Activated T-helper 2 cell treated with anti-CD3 and anti-CD28 coated beads, Interferon-gamma antibody, Interleukin-2, Interleukin-4, amounts not matched to agents 10 μg/mL and 5 μg/mL and 100 μg/mL, durations not matched to agents 14 hours and 24 hours and 36 hours (primary cell): ENCODE measurements around the gene HIVEP3. TPM values are rescaled to one million over a fixed set of nuclear protein-coding genes. Genes with fewer than 3 reads are reported as not detected.

ENCODE experiments used
- DNase-seq: peaks from one replicate; pipeline ENCODE4 v3.0.0; 2021; ENCODE audit warnings: low spot score
- H3K27ac Mint-ChIP-seq: one replicate; pipeline ENCODE4 v1.8.0; 2021; ENCODE audit warnings: mixed read lengths
- H3K27me3 Mint-ChIP-seq: one replicate; pipeline ENCODE4 v1.8.0; 2021; ENCODE audit warnings: low read depth, mixed read lengths
- H3K36me3 Mint-ChIP-seq: one replicate; pipeline ENCODE4 v1.8.0; 2021; ENCODE audit warnings: low read depth, mixed read lengths
- H3K4me1 Mint-ChIP-seq: one replicate; pipeline ENCODE4 v1.8.0; 2021; ENCODE audit warnings: low read depth, mixed read lengths
- H3K4me3 Mint-ChIP-seq: one replicate; pipeline ENCODE4 v1.8.0; 2021; ENCODE audit warnings: low read depth, mild to moderate bottlenecking, moderate library complexity, mixed read lengths
- H3K9me3 Mint-ChIP-seq: one replicate; pipeline ENCODE4 v1.8.0; 2021; ENCODE audit warnings: mixed read lengths
- intact Hi-C: fragments of 100-400 bp; cut with micrococcal nuclease; formaldehyde crosslinking; loops from one replicate; pipeline ENCODE4 v1.15.1; 2023
- total RNA-seq: library from RNA; stranded (reverse); gene quantifications from 2 replicates; pipeline ENCODE4 v1.2.3, GENCODE V29; 2022

The HIVEP3 gene
- total RNA-seq, 1 donor from 2014 or later, result 33.7 TPM

- Mint-ChIP-seq H3K4me1 (peaks cover 32% of the 10 kb centered on the region), H3K9me3 (peaks cover 23% of the 10 kb centered on the region), H3K27ac (no peak overlapping the region), H3K27me3 (no peaks in the 10 kb centered on the region), H3K4me3 (no peak overlapping the region), H3K36me3 (peaks cover 7% of the 10 kb centered on the region)
- DNase-seq, result no peak
- intact Hi-C loops, result no loop called here
These were observed 160.2 kb downstream of the HIVEP3 start for GRCh38 chr1:41758500-41758899.

GRCh38 chr1:41754540-41754939, 164.2 kb downstream of the HIVEP3 start:
- Mint-ChIP-seq H3K36me3 (peaks cover 6% of the 10 kb centered on the region), H3K4me3 (no peak overlapping the region), H3K9me3 (peaks cover 9% of the 10 kb centered on the region), H3K27me3 (no peaks in the 10 kb centered on the region), H3K27ac (peak overlapping the region; percentile 24), H3K4me1 (peaks cover 65% of the 10 kb centered on the region)
- no peak for DNase-seq
- intact Hi-C loops, result loop anchor here (2.0 kb wide), 2 partner anchors 14 to 28 kb away; no protein-coding TSS in a partner anchor

- H3K4me3 Mint-ChIP-seq, result no peak overlapping the region
- H3K36me3 Mint-ChIP-seq, result peaks cover 6% of the 10 kb centered on the region
- peaks cover 9% of the 10 kb centered on the region for H3K9me3 Mint-ChIP-seq
These were observed 166.1 kb downstream of the HIVEP3 start for GRCh38 chr1:41752514-41753170.

GRCh38 chr1:41751804-41752513, 166.8 kb downstream of the HIVEP3 start:
- Mint-ChIP-seq H3K4me1 (peaks cover 73% of the 10 kb centered on the region), H3K27ac (peak overlapping the region; percentile 66), H3K36me3 (peaks cover 6% of the 10 kb centered on the region), H3K9me3 (peaks cover 9% of the 10 kb centered on the region), H3K27me3 (no peaks in the 10 kb centered on the region), H3K4me3 (no peak overlapping the region)
- intact Hi-C loops, result loop anchor here (1.0 to 2.0 kb wide), 4 partner anchors 9 to 111 kb away; no protein-coding TSS in a partner anchor
- DNase-seq, result no peak

More at GRCh38 chr1:41752514-41753170, 166.1 kb downstream of the HIVEP3 start:
- peaks cover 71% of the 10 kb centered on the region for H3K4me1 Mint-ChIP-seq
- intact Hi-C loops, result loop anchor here (1.0 kb wide), 1 partner anchor 99 kb away; no protein-coding TSS in a partner anchor
- DNase-seq, result no peak
- H3K27ac Mint-ChIP-seq, result peak overlapping the region; percentile 61
- H3K27me3 Mint-ChIP-seq, result no peaks in the 10 kb centered on the region

GRCh38 chr1:41749991-41750745, 168.6 kb downstream of the HIVEP3 start:
- peaks cover 79% of the 10 kb centered on the region for H3K4me1 Mint-ChIP-seq
- no peak overlapping the region for H3K4me3 Mint-ChIP-seq
- DNase-seq, result no peak
- peak overlapping the region; percentile 33 for H3K27ac Mint-ChIP-seq
- H3K9me3 Mint-ChIP-seq, result no peaks in the 10 kb centered on the region
- intact Hi-C loops, result loop anchor here (2.0 kb wide), 2 partner anchors 41 to 113 kb away; no protein-coding TSS in a partner anchor
- no peaks in the 10 kb centered on the region for H3K27me3 Mint-ChIP-seq
- H3K36me3 Mint-ChIP-seq, result peaks cover 3% of the 10 kb centered on the region

GRCh38 chr1:41745022-41745421, 173.7 kb downstream of the HIVEP3 start:
- no peaks in the 10 kb centered on the region for H3K9me3 Mint-ChIP-seq
- no peaks in the 10 kb centered on the region for H3K36me3 Mint-ChIP-seq
- H3K4me1 Mint-ChIP-seq, result peaks cover 83% of the 10 kb centered on the region
- intact Hi-C loops, result no loop called here
- H3K27me3 Mint-ChIP-seq, result no peaks in the 10 kb centered on the region
- no peak for DNase-seq
- no peak overlapping the region for H3K27ac Mint-ChIP-seq
- no peak overlapping the region for H3K4me3 Mint-ChIP-seq

- intact Hi-C loops, result loop anchor here (1.0 kb wide), 1 partner anchor 8 kb away; no protein-coding TSS in a partner anchor
- Mint-ChIP-seq H3K27ac (peak overlapping the region; percentile 67), H3K27me3 (no peaks in the 10 kb centered on the region), H3K36me3 (no peaks in the 10 kb centered on the region), H3K4me1 (peaks cover 84% of the 10 kb centered on the region), H3K4me3 (peak overlapping the region; percentile 26), H3K9me3 (no peaks in the 10 kb centered on the region)
- no peak for DNase-seq
These were observed 175.4 kb downstream of the HIVEP3 start for GRCh38 chr1:41743366-41743765.

- intact Hi-C loops, result no loop called here
- peak overlapping the region; percentile 67 for H3K27ac Mint-ChIP-seq
- H3K27me3 Mint-ChIP-seq, result no peaks in the 10 kb centered on the region
- DNase-seq, result no peak
- H3K9me3 Mint-ChIP-seq, result no peaks in the 10 kb centered on the region
- H3K36me3 Mint-ChIP-seq, result no peaks in the 10 kb centered on the region
- no peak overlapping the region for H3K4me3 Mint-ChIP-seq
- H3K4me1 Mint-ChIP-seq, result peaks cover 92% of the 10 kb centered on the region
These were observed 176.5 kb downstream of the HIVEP3 start for GRCh38 chr1:41742219-41742618.

- no peaks in the 10 kb centered on the region for H3K36me3 Mint-ChIP-seq
- no peak overlapping the region for H3K4me3 Mint-ChIP-seq
- intact Hi-C loops, result loop anchor here (2.0 kb wide), 1 partner anchor 14 kb away; no protein-coding TSS in a partner anchor
- peaks cover 91% of the 10 kb centered on the region for H3K4me1 Mint-ChIP-seq
- H3K27ac Mint-ChIP-seq, result peak overlapping the region; percentile 95
- no peaks in the 10 kb centered on the region for H3K27me3 Mint-ChIP-seq
- H3K9me3 Mint-ChIP-seq, result no peaks in the 10 kb centered on the region
- DNase-seq, result no peak
These were observed 177.5 kb downstream of the HIVEP3 start for GRCh38 chr1:41741244-41741643.

- Mint-ChIP-seq H3K4me1 (peaks cover 88% of the 10 kb centered on the region), H3K27ac (peak overlapping the region; percentile 95), H3K4me3 (peak overlapping the region; percentile 1), H3K9me3 (no peaks in the 10 kb centered on the region), H3K36me3 (no peaks in the 10 kb centered on the region), H3K27me3 (no peaks in the 10 kb centered on the region)
- intact Hi-C loops, result loop anchor here (2.0 kb wide), 1 partner anchor 14 kb away; no protein-coding TSS in a partner anchor
- no peak for DNase-seq
These were observed 178.0 kb downstream of the HIVEP3 start for GRCh38 chr1:41740630-41741239.

- Mint-ChIP-seq H3K27ac (peak overlapping the region; percentile 95), H3K4me3 (no peak overlapping the region), H3K4me1 (peaks cover 88% of the 10 kb centered on the region), H3K27me3 (no peaks in the 10 kb centered on the region), H3K9me3 (no peaks in the 10 kb centered on the region), H3K36me3 (no peaks in the 10 kb centered on the region)
- intact Hi-C loops, result loop anchor here (2.0 kb wide), 1 partner anchor 15 kb away; no protein-coding TSS in a partner anchor
- DNase-seq, result no peak
These were observed 178.7 kb downstream of the HIVEP3 start for GRCh38 chr1:41740058-41740457.
